Measurements from ENCODE around the gene EGF.

- TF ChIP-seq EZH2 (IDR thresholded peaks at IDR 0.05) (no peak), POLR2AphosphoS5 (IDR thresholded peaks at IDR 0.05; ENCODE audit: borderline replicate concordance, low read depth, low read length) (no peak), FOXP2 (optimal IDR thresholded peaks at IDR 0.05; ENCODE audit: control extremely low read depth, extremely low read length, insufficient read depth) (no peak)
Measured at GRCh38 chr4:109966891-109967481, 54.3 kb downstream of the EGF start.

Data from SK-N-MC (cell line).